Right renal cortex interstitium (tissue), 3 donors: Measurements from ENCODE around the gene POGZ. TPM values are rescaled to one million over a fixed set of nuclear protein-coding genes. Genes with fewer than 3 reads are reported as not detected.

ENCODE experiments used
- DNase-seq, 3 donors: peaks; one replicate each; pipeline ENCODE4 v3.0.0-alpha.2; 2013; ENCODE audit warnings: low read depth in 3 of 3, low spot score in 2 of 3
- polyA plus RNA-seq, 3 donors: library from polyadenylated mRNA; unstranded; fragments of 120-200 nt; gene quantifications; one replicate each; pipeline ENCODE4 v1.2.1, GENCODE V29; 2013; ENCODE audit not compliant: insufficient read length in 3 of 3

POGZ gene
- polyA plus RNA-seq, 3 donors: 90.3 to 95.9 (median 90.7) TPM

GRCh38 chr1:151384584-151384983 lies 74.7 kb downstream of the POGZ start:
- no peak for DNase-seq

- no peak for DNase-seq
These were observed 82.0 kb downstream of the POGZ start for GRCh38 chr1:151377150-151377884.

GRCh38 chr1:151373196-151373595 lies 86.1 kb downstream of the POGZ start:
- no peak for DNase-seq

- peak in 2 of 3 donors; percentile 67 to 69 for DNase-seq
These were observed 87.0 kb downstream of the POGZ start, which contains the start of gene SELENBP1 for GRCh38 chr1:151372058-151372934. TSS of gene SELENBP1 (minus strand) at chr1:151372705. CDS start at chr1:151372641, 64 bp downstream.

- peak in 1 of 3 donors; percentile 43 for DNase-seq
These were observed 87.8 kb downstream of the POGZ start for GRCh38 chr1:151371370-151372057.

- DNase-seq: no peak
These were observed 88.9 kb downstream of the POGZ start for GRCh38 chr1:151370211-151370911.

GRCh38 chr1:151369621-151370048 lies 89.7 kb downstream of the POGZ start:
- no peak for DNase-seq

- DNase-seq: no peak
These were observed 90.0 kb downstream of the POGZ start for GRCh38 chr1:151369302-151369610.

- DNase-seq: no peak
These were observed 90.6 kb downstream of the POGZ start for GRCh38 chr1:151368393-151369301.

GRCh38 chr1:151367658-151368392 lies 91.5 kb downstream of the POGZ start:
- no peak for DNase-seq

- DNase-seq: no peak
These were observed 94.3 kb downstream of the POGZ start for GRCh38 chr1:151364996-151365395.

- DNase-seq: no peak
These were observed 96.8 kb downstream of the POGZ start for GRCh38 chr1:151362308-151363155.

GRCh38 chr1:151361883-151362282 lies 97.4 kb downstream of the POGZ start:
- no peak for DNase-seq

GRCh38 chr1:151356696-151357095 lies 102.6 kb downstream of the POGZ start:
- no peak for DNase-seq
